GM18873 (cell line): ENCODE data around the gene LRRC72.

Experiments
- ATAC-seq: cut with Tn5 transposase; IDR thresholded peaks from one replicate; pipeline ENCODE4 v1.9.1; 2021; ENCODE audit warnings: mild to moderate bottlenecking, moderate library complexity, moderate number of reproducible peaks; ENCODE audit not compliant: unreplicated experiment, low FRiP score

LRRC72 gene

DNA sequence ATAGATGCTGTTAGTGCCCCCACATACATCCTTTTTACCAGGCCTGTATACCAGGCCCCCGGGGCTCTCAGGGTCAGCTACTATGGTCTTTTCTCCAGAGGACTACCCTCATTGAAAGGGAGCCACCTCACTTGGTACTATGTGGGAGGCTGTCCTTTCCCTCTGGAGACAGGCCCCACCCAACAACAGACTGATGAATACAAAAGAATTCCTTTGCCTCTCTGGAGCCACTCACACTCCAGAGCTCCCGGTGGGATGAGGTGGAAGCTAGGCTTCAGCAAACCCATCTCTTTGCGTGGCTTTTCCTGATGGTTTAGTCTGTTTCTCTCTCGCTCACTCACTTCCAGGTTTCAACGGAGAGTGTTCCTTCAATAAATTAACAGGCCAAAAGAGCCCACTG, 88.6 kb downstream of the LRRC72 start:
- ATAC-seq, result no peak

DNA sequence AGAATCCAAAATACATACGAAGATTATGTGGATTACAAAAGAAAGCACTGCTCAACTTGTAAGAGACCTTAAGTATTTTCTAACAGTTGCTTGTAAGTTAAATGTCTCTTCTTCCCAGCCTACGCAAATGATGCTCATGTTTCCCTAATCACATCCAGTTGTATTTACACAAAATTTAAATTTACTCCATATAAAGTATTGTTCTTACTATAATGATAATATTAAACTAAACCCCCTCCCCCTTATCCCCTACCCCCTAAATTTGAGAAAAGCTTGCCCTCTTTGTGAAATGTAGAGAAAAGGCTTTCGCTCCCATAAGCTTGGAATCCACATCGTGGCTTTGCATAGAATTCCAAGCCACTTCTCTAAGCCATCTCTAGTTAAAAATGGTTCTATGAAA, 89.5 kb downstream of the LRRC72 start:
- no peak for ATAC-seq

DNA sequence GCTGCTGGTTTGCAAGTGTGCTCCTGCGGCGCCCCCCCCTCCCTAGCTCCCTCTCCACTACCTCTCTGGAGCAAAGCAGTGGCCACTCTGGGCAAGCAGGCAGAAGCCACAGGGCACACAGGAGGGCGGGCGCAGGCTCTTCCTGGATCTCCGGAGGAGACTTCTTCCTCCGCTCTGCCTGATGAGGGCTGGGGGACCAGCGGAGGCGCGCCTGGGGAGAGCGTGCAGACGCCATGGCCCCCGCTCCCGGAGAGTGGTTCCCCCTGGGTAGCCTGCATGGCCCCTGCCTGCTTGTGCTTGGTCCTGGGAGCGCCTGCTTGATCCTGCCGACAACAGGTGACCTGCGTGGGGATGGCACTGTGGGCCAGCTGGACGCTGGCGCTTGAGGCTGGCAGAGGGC, 89.9 kb downstream of the LRRC72 start:
- ATAC-seq, result no peak

DNA sequence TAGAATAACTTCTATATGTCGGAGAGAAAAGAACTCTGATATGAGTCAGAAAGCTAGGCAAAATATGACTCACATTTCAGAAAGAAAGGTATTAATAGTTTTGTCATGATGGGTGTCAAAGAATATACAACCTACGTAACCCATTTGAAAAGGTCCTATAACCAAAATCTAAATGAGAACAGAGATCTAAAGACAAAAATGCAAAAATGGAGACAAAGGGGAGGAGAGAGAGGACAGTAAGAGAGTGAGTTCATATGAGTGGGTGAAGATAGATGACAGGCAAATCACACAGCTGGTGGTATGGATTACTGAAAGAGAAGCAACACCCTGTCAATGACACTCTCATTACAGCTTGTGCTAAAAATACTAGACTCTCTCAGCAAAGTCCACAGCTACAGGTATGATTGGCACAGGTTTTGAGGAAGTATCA, 93.4 kb downstream of the LRRC72 start:
- peak; percentile 87 for ATAC-seq

DNA sequence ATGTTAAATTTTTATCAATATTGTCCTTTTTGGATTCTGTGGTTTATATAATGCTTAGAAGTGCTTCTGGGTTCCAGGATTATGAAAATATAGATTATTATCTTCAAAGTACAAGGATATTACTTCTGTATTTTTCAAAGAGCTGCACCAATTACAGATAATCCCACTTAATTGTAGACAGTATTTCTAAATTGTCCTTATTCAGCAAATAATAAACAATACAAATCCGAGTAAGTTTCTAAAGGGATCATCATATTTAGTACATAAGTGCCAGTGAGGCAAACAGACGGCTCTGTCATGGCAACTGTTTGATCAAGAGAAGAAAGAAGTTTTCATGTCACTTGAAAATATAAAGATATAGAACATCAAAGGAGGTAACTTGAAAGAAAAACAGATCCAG, 99.8 kb downstream of the LRRC72 start:
- no peak for ATAC-seq

DNA sequence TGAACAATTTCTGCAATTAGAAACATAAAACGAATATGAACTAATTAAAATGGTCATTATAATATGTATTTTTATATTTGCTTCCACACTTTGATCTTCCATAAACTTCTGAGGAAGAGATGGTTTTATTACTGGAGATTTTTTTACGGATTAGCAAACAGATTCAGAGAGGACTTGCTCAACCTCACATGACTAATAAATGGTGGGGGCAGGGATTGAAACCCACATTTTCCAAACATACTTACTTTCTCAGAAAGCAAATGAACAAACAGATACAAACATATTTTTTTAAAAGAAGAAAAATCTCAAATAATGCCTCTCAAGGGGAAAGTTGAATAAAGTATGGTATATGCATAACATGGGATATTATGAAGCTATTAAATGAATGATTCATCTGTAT, 100.6 kb downstream of the LRRC72 start:
- no peak for ATAC-seq

DNA sequence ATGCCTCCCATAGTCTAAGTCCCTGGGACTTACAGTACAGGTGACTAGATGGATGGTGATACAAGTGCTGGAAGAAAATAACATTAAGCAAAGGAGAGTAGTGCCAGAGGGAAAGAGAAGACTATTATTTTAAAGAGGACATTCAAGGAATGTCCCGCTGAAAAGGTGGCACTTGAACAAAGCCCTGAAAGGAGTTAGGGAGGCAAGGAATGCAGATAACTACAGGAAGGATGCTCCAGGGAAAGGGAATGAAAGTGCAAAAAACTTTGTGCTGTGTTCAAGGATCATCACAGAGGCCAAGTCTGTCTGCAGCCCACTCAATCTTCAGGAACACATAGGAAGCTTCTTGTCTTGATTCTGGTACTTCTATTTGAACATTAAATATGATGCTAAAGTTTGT, 104.0 kb downstream of the LRRC72 start:
- ATAC-seq, result no peak
